Parathyroid adenoma (tissue), 2 donors: Measurements from ENCODE around the gene STT3A.

ENCODE experiments used
- H2AFZ ChIP-seq: fragments of 300-600 bp; sonication (generic); one replicate; pipeline ENCODE4 v1.7.0; 2017; ENCODE audit warnings: antibody characterized with exemption, mild to moderate bottlenecking
- H3K27ac ChIP-seq: fragments of 300-600 bp; sonication (generic); one replicate; pipeline ENCODE4 v1.7.0; 2017
- H3K27me3 ChIP-seq: fragments of 300-600 bp; sonication (generic); one replicate; pipeline ENCODE4 v1.7.0; 2017; ENCODE audit warnings: low read length; ENCODE audit not compliant: control insufficient read depth, insufficient read depth
- H3K36me3 ChIP-seq: fragments of 300-600 bp; sonication (generic); one replicate; pipeline ENCODE4 v1.7.0; 2017; ENCODE audit warnings: low read length; ENCODE audit not compliant: control insufficient read depth, insufficient read depth
- H3K4me1 ChIP-seq: fragments of 300-600 bp; sonication (generic); one replicate; pipeline ENCODE4 v1.7.0; 2017; ENCODE audit warnings: control low read depth
- H3K4me2 ChIP-seq: fragments of 300-600 bp; sonication (generic); one replicate; pipeline ENCODE4 v1.7.0; 2017; ENCODE audit warnings: low read length
- H3K4me3 ChIP-seq: fragments of 300-600 bp; sonication (generic); one replicate; pipeline ENCODE4 v1.7.0; 2017; ENCODE audit warnings: low read depth, low read length
- H3K79me2 ChIP-seq: fragments of 300-600 bp; sonication (generic); one replicate; pipeline ENCODE4 v1.7.0; 2017; ENCODE audit warnings: control low read depth
- H3K9ac ChIP-seq: fragments of 300-600 bp; sonication (generic); one replicate; pipeline ENCODE4 v1.7.0; 2017; ENCODE audit warnings: mild to moderate bottlenecking
- H3K9me3 ChIP-seq: fragments of 300-600 bp; sonication (generic); one replicate; pipeline ENCODE4 v1.7.0; 2017; ENCODE audit warnings: low read length; ENCODE audit not compliant: control insufficient read depth
- CTCF ChIP-seq: fragments of 300-600 bp; sonication (generic); IDR thresholded peaks from one replicate; pipeline ENCODE4 v1.7.0; 2017; ENCODE audit warnings: antibody characterized with exemption, mild to moderate bottlenecking
- donor health status: primary hyperparathyroidism.

STT3A gene

GRCh38 chr11:125592305-125593113 lies at the start of gene STT3A:
Gene STT3A, plus strand, starts transcription at chr11:125592852. Its CDS starts 3,064 bp downstream, at chr11:125595916.
- Histone ChIP-seq H3K79me2 (peaks cover 9% of the 10 kb centered on the region), H3K9ac (peak within 1 kb of the TSS; percentile 16), H3K27me3 (no peaks in the 10 kb centered on the region), H2AFZ (peak within 1 kb of the TSS; percentile 82), H3K36me3 (no peaks in the 10 kb centered on the region), H3K9me3 (no peaks in the 10 kb centered on the region), H3K4me1 (peaks cover 10% of the 10 kb centered on the region), H3K4me3 (peak within 1 kb of the TSS; percentile 80), H3K4me2 (peak within 1 kb of the TSS; percentile 90), H3K27ac (peak within 1 kb of the TSS; percentile 95)
- TF ChIP-seq CTCF: no peak

- Histone ChIP-seq H3K4me1 (no peaks in the 10 kb centered on the region), H3K4me3 (no peak overlapping the region), H3K9ac (no peak overlapping the region), H3K36me3 (no peaks in the 10 kb centered on the region), H3K27me3 (no peaks in the 10 kb centered on the region), H3K27ac (no peak overlapping the region), H3K79me2 (no peaks in the 10 kb centered on the region), H2AFZ (no peak overlapping the region), H3K4me2 (no peak overlapping the region), H3K9me3 (no peaks in the 10 kb centered on the region)
- no peak for TF ChIP-seq CTCF
These were observed 41.9 kb upstream of the STT3A start for GRCh38 chr11:125550780-125551179.

GRCh38 chr11:125551835-125552342 lies 40.8 kb upstream of the STT3A start:
- no peaks in the 10 kb centered on the region for H3K9me3 ChIP-seq
- no peak for TF ChIP-seq CTCF

GRCh38 chr11:125552927-125553326 lies 39.7 kb upstream of the STT3A start:
- no peaks in the 10 kb centered on the region for H3K27me3 ChIP-seq
- no peak for TF ChIP-seq CTCF
- H3K9ac ChIP-seq: no peak overlapping the region
- H3K4me1 ChIP-seq: no peaks in the 10 kb centered on the region
- no peak overlapping the region for H2AFZ ChIP-seq
- no peaks in the 10 kb centered on the region for H3K36me3 ChIP-seq
- H3K4me2 ChIP-seq: no peak overlapping the region
- no peaks in the 10 kb centered on the region for H3K79me2 ChIP-seq
- no peak overlapping the region for H3K27ac ChIP-seq
- H3K4me3 ChIP-seq: no peak overlapping the region
- no peaks in the 10 kb centered on the region for H3K9me3 ChIP-seq

More at GRCh38 chr11:125551835-125552342, 40.8 kb upstream of the STT3A start:
- Histone ChIP-seq H3K4me2 (no peak overlapping the region), H3K9ac (no peak overlapping the region), H3K36me3 (no peaks in the 10 kb centered on the region), H2AFZ (no peak overlapping the region), H3K27me3 (no peaks in the 10 kb centered on the region), H3K4me1 (no peaks in the 10 kb centered on the region), H3K4me3 (no peak overlapping the region), H3K27ac (no peak overlapping the region), H3K79me2 (no peaks in the 10 kb centered on the region)

GRCh38 chr11:125553357-125553756 lies 39.3 kb upstream of the STT3A start:
- Histone ChIP-seq H3K4me3 (no peak overlapping the region), H3K9ac (no peak overlapping the region), H3K27ac (no peak overlapping the region), H3K27me3 (no peaks in the 10 kb centered on the region), H3K4me2 (no peak overlapping the region), H2AFZ (no peak overlapping the region), H3K36me3 (no peaks in the 10 kb centered on the region), H3K4me1 (no peaks in the 10 kb centered on the region), H3K9me3 (no peaks in the 10 kb centered on the region), H3K79me2 (no peaks in the 10 kb centered on the region)
- TF ChIP-seq CTCF: no peak
